Kidney (tissue), 2 donors: Measurements from ENCODE around the gene PCDHB2. TPM values are rescaled to one million over a fixed set of nuclear protein-coding genes. Genes with fewer than 3 reads are reported as not detected.

Experiments
- polyA plus RNA-seq: library from polyadenylated mRNA; stranded (reverse); fragments of 350-450 nt; fragmentation: Illumina TruSeq; extraction: RNeasy Lipid Tissue Mini Kit (QIAGEN cat#74804); gene quantifications from one replicate; pipeline ENCODE4 v1.2.3, GENCODE V29; 2014; ENCODE audit warnings: low read depth, low replicate concordance; ENCODE audit not compliant: insufficient read depth
- total RNA-seq: library from RNA; stranded (reverse); fragmentation: NEBNext Ultra II Directional; extraction: Animal tissue kit (Norgen Biotek cat#: 25700); gene quantifications from one replicate; pipeline ENCODE4 v1.2.1, GENCODE V29; 2021
- donor health status: DM: yes; HTN: yes; CAD: no.

PCDHB2 gene
- total and polyA plus RNA-seq, 2 donors from 2014 or later: 2.2 to 2.9 TPM

Other genes with a start within 250 kb of the PCDHB2 start
- gene PCDHA9, start 246.2 kb upstream of the PCDHB2 start, total RNA-seq: 0.85 TPM
- gene PCDHA9, start 246.2 kb upstream of the PCDHB2 start, polyA plus RNA-seq: not detected
- gene PCDHA10, start 238.7 kb upstream of the PCDHB2 start, total RNA-seq: 7.6 TPM
- gene PCDHA10, start 238.7 kb upstream of the PCDHB2 start, polyA plus RNA-seq: 1.7 TPM
- 2.0 TPM for gene PCDHA11, start 225.7 kb upstream of the PCDHB2 start, total RNA-seq
- 0.77 TPM for gene PCDHA11, start 225.7 kb upstream of the PCDHB2 start, polyA plus RNA-seq
- gene PCDHA12, start 219.3 kb upstream of the PCDHB2 start, total RNA-seq: 5.2 TPM
- 1.1 TPM for gene PCDHA12, start 219.3 kb upstream of the PCDHB2 start, polyA plus RNA-seq
- gene PCDHA13, start 212.5 kb upstream of the PCDHB2 start, total RNA-seq: 1.8 TPM
- gene PCDHA13, start 212.5 kb upstream of the PCDHB2 start, polyA plus RNA-seq: 0.49 TPM
- 2.9 TPM for gene PCDHAC1, start 168.3 kb upstream of the PCDHB2 start, total RNA-seq
- gene PCDHAC1, start 168.3 kb upstream of the PCDHB2 start, polyA plus RNA-seq: 0.43 TPM
- 3.6 TPM for gene PCDHAC2, start 128.1 kb upstream of the PCDHB2 start, total RNA-seq
- 0.30 TPM for gene PCDHAC2, start 128.1 kb upstream of the PCDHB2 start, polyA plus RNA-seq
- 0.50 TPM for gene PCDHB1, start 43.2 kb upstream of the PCDHB2 start, total RNA-seq
- 0.09 TPM for gene PCDHB1, start 43.2 kb upstream of the PCDHB2 start, polyA plus RNA-seq
- gene PCDHB3, start 5.9 kb downstream of the PCDHB2 start, total RNA-seq: 3.1 TPM
- 2.3 TPM for gene PCDHB3, start 5.9 kb downstream of the PCDHB2 start, polyA plus RNA-seq
- gene PCDHB4, start 27.2 kb downstream of the PCDHB2 start, total RNA-seq: 5.8 TPM
- gene PCDHB4, start 27.2 kb downstream of the PCDHB2 start, polyA plus RNA-seq: 0.90 TPM
- gene PCDHB5, start 40.6 kb downstream of the PCDHB2 start, total RNA-seq: 7.5 TPM
- 2.1 TPM for gene PCDHB5, start 40.6 kb downstream of the PCDHB2 start, polyA plus RNA-seq
- gene PCDHB6, start 55.4 kb downstream of the PCDHB2 start, total RNA-seq: 2.0 TPM
- 0.32 TPM for gene PCDHB6, start 55.4 kb downstream of the PCDHB2 start, polyA plus RNA-seq
- 2.3 TPM for gene PCDHB7, start 78.0 kb downstream of the PCDHB2 start, total RNA-seq
- gene PCDHB7, start 78.0 kb downstream of the PCDHB2 start, polyA plus RNA-seq: 0.97 TPM
- gene PCDHB8, start 83.2 kb downstream of the PCDHB2 start, total RNA-seq: 3.7 TPM
- 0.56 TPM for gene PCDHB8, start 83.2 kb downstream of the PCDHB2 start, polyA plus RNA-seq
- 5.1 TPM for gene PCDHB16, start 87.8 kb downstream of the PCDHB2 start, total RNA-seq
- 0.67 TPM for gene PCDHB16, start 87.8 kb downstream of the PCDHB2 start, polyA plus RNA-seq
- gene PCDHB9, start 92.5 kb downstream of the PCDHB2 start, total RNA-seq: 2.4 TPM
- 0.47 TPM for gene PCDHB9, start 92.5 kb downstream of the PCDHB2 start, polyA plus RNA-seq
- 2.3 TPM for gene PCDHB10, start 97.7 kb downstream of the PCDHB2 start, total RNA-seq
- gene PCDHB10, start 97.7 kb downstream of the PCDHB2 start, polyA plus RNA-seq: 0.73 TPM
- gene PCDHB11, start 105.0 kb downstream of the PCDHB2 start, total RNA-seq: 4.3 TPM
- gene PCDHB11, start 105.0 kb downstream of the PCDHB2 start, polyA plus RNA-seq: 0.47 TPM
- gene PCDHB12, start 114.1 kb downstream of the PCDHB2 start, total RNA-seq: 2.5 TPM
- gene PCDHB12, start 114.1 kb downstream of the PCDHB2 start, polyA plus RNA-seq: 0.77 TPM
- 5.9 TPM for gene PCDHB13, start 119.3 kb downstream of the PCDHB2 start, total RNA-seq
- gene PCDHB13, start 119.3 kb downstream of the PCDHB2 start, polyA plus RNA-seq: 0.86 TPM
- gene PCDHB14, start 128.7 kb downstream of the PCDHB2 start, total RNA-seq: 6.2 TPM
- 2.0 TPM for gene PCDHB14, start 128.7 kb downstream of the PCDHB2 start, polyA plus RNA-seq
- gene PCDHB15, start 150.8 kb downstream of the PCDHB2 start, total RNA-seq: 6.0 TPM
- 1.8 TPM for gene PCDHB15, start 150.8 kb downstream of the PCDHB2 start, polyA plus RNA-seq
- gene SLC25A2, start 209.4 kb downstream of the PCDHB2 start, total RNA-seq: 0.94 TPM
- not detected for gene SLC25A2, start 209.4 kb downstream of the PCDHB2 start, polyA plus RNA-seq
- gene TAF7, start 226.2 kb downstream of the PCDHB2 start, total RNA-seq: 73.5 TPM
- gene TAF7, start 226.2 kb downstream of the PCDHB2 start, polyA plus RNA-seq: 71.3 TPM
- gene PCDHGA1, start 235.9 kb downstream of the PCDHB2 start, total RNA-seq: 0.69 TPM
- 0.19 TPM for gene PCDHGA1, start 235.9 kb downstream of the PCDHB2 start, polyA plus RNA-seq
- 4.7 TPM for gene PCDHGA2, start 244.1 kb downstream of the PCDHB2 start, total RNA-seq
- 0.73 TPM for gene PCDHGA2, start 244.1 kb downstream of the PCDHB2 start, polyA plus RNA-seq
- gene PCDHGA3, start 249.2 kb downstream of the PCDHB2 start, total RNA-seq: 4.0 TPM
- 0.22 TPM for gene PCDHGA3, start 249.2 kb downstream of the PCDHB2 start, polyA plus RNA-seq